NCI-H2196 treated with DMSO at 0.1 percent for 48 hours (cell line): Measurements from ENCODE around the gene CCBE1.
"Not testable (repeated sequence)": the region's sequence is repeated elsewhere in the genome, so short reads cannot be mapped to it uniquely, and the experiment has no call there.

ENCODE experiments used
- DNase-seq: peaks from one replicate; lab custom pipeline; 2025; ENCODE audit not compliant: unreplicated experiment; lab: John Stamatoyannopoulos, UW

CCBE1 gene

GRCh38 chr18:59697236-59697932, at the start of gene CCBE1:
CCBE1 (minus strand) TSS chr18:59697423.
- no peak for DNase-seq

DNA sequence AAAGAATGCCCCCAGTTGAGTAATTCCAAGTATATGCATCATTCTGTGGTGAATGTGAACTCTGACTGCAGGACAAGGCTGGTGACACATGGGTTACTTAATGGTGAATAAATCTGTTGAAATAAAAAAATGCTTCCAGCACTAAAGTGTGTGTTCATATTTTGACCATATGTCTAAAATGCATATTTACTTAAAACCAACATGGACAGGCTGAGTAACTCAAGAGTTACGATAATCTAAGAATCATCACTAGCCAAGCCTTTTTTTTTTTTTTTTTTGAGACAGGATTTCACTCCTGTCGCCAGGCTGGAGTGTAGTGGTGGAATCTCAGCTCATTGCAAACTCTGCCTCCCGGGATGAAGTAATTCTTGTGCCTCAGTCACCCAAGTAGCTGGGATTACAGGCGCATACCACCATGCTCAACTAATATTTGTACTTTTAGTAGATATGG, 47.1 kb upstream of the CCBE1 start:
- no peak for DNase-seq

GRCh38 chr18:59743566-59743965, 46.3 kb upstream of the CCBE1 start:
- DNase-seq: no peak

DNA sequence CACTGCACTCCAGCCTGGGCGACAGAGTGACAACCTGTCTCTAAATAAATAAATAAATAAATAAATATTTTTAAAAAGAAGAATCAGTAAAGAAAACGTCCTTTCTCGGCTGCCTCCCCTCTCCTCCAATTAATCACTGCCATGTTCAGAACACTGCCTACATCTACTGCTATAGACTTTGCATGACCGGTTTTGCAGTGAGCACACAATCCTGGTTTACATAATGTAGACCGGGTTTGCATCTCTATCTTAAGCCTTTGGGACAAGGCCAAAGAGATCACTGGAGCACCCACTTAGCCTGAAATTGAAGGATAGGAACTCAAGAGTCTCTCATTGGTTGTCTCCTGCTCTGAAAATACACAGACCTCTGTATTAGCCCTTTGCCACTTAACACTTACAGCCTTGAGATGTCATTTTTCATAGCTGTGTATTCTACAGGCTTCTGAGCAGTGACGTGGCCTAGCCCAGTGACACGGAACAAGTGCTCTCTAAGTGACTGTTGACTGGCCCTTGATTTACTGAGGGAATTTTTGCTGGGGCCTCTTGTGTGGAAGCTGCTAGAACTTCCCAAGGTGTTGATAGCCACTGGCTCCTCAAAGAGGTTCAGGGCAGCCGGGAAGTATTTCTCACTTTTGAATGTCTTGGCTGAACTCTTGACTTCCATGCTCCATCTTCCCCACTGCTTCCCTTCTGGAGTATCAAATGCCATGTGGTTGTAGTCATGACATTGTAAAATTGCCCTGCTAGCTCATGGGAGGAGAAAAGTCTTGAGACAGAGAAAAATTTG, 45.3 kb upstream of the CCBE1 start:
- no peak for DNase-seq

DNA sequence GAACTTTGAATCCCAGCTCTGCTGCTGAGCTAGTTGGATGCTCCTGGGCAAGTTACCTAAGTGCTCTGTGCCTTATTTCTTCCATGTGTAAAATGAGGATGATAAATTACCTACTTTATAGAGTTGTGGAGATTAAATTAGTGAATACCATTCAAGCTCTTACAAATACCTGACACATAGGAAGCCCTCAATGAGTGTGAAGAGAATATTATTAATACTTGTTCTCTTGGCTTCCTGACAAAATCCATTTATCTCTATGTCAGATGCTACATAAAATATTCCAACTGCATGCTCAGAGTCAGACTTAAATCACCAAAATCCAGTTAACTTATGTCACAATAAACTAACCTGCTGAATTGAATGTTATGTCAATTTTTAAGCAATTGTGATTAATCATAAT, 42.9 kb upstream of the CCBE1 start:
- DNase-seq: no peak

DNA sequence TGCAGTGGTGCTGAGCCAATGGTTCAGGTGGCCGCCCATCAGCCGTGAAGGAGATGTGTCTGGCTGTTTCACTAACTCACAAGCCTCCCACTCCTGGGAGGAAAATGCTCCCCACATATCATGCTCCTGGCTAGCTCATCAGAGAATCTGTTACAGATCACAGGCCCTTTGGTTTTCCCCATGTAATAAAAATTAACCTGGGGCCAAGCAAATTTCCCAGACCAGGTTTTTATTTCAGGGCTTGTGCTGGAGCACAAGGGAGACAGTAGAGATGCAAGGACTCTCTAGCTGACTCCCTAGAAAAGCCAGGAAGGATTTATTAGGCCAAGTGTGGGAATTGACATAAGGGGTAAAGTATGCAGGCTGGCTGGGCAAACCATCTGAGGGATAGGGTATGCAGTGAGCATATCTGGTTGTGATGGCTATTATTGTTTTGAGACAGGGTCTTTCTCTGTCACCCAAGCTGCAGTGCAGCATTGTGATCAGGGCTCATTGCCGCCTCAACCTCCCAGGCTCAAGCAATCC, 40.6 kb upstream of the CCBE1 start:
- no peak for DNase-seq

DNA sequence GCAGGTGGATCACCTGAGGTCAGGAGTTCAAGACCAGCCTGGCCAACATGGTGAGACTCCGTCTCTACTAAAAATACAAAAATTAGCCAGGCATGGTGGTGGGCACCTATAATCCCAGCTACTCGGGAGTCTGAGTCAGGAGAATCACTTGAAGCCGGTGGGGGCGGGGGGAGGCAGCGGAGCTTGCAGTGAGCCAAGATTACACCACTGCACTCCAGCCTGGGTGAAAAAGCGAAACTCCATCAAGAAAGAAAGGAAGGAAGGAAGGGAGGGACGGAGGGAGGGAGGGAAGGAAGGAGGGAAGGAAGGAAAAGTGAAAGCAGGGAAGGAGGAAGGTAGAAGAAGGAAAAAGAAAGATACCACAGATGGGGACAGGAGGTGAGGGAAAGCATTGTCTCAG, 40.1 kb upstream of the CCBE1 start:
- DNase-seq: not testable (repeated sequence)

DNA sequence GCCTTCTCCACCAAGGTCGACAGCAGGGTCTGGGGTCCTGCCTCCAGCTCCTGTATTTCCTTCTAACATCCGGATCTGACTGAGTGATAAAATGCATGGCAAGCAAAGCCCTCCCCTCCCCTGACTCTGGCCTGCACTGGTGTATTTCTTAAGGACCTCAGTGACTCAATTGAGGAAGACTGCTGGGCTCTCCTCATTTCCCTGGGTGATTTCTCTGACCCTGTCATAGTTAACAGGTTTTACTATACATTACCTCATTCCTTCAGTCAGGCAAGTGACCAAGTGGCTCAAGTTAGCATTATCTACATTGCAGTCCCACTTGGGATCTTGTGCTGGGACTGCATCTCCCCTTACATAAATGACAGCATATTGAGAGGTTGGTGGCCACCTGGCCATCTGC, 38.8 kb upstream of the CCBE1 start:
- DNase-seq: no peak

DNA sequence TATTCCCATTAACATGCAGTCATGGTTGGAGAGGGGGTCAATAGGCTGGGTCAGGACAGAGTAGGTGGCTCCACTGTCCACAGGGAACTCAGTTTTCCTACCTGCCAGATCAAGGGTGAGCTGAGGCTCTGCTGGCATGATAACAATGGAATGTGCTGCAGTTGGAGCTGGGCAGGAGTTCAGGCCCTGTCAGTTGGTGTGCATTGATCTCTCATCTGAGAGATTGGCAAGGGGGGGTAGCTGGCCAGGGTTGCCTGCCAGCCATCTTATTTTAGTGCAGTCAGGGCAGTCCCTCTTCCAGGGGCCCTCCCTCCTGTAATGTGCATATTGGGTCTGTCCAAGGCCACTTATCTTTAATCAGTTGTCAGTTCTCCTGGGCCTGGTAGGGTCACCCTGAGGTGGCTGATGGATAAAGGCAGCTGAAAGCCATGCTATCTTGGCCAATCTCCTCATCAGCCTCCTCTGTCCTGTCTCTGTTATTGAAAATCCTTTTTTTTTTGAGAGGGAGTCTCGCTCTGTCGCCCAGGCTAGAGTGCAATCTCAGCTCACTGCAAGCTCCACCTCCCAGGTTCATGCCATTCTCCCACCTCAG, 38.1 kb upstream of the CCBE1 start:
- no peak for DNase-seq

- DNase-seq: no peak
These were observed 36.2 kb upstream of the CCBE1 start for GRCh38 chr18:59733421-59733820.

GRCh38 chr18:59730896-59731295, 33.7 kb upstream of the CCBE1 start:
- no peak for DNase-seq

DNA sequence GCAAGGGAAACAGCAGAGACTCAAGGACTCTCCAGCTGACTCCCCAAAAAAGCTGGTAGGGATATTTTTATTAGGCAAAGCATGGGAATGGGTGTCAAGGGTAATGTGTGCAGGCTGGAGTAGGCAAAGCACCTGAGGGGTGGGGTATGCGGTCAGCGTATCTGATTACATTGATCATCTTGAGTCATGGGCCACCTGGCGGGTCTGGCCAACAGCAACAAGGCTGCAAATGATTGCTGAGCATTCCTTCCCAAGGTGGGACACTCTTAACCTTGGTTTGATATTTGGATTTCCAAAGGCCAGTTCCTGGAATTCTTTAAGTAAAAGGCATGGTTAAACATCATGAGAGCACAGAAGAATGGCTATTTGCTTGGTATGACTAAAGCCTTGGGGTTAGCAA, 32.6 kb upstream of the CCBE1 start:
- no peak for DNase-seq

- no peak for DNase-seq
These were observed 31.6 kb upstream of the CCBE1 start for GRCh38 chr18:59728816-59729215.

DNA sequence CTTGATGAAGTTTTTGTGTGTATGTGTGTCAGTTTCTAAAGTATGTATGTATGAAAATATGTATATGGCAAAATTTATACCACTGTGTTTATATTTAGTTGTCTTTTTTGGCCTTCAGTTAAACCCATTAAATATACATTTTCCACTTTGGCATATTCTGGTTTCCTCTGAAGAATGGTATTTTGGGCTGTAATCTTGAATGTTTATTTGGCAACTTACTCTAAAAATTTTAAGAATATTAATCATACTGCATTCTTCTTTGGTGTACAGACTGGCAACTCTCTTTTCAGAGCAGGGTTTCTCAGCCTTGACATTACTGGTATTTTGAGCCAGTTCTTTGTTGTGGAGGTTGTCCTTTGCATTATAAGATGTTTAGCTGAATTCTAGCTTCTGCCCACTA, 27.9 kb upstream of the CCBE1 start:
- no peak for DNase-seq

DNA sequence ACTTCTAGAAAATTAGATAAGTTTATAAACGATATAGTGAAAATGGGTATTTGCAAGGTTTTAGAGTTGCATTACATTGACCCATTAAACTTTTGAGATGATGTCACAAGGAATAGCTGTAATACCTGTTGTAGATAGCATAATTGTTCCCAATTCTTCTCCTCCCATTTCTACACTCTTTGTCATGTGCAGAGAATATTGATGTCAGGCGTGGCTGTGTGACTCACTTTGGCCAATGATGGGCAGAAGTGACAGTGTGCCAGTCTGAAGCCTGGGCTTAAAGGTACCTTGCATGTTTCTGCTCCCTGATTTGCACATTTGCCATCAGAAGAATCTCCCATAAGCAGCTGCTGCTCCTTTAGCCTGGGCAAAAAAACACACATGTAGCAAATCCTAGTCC, 26.9 kb upstream of the CCBE1 start:
- DNase-seq: no peak

GRCh38 chr18:59721931-59722330, 24.7 kb upstream of the CCBE1 start:
- DNase-seq: no peak

DNA sequence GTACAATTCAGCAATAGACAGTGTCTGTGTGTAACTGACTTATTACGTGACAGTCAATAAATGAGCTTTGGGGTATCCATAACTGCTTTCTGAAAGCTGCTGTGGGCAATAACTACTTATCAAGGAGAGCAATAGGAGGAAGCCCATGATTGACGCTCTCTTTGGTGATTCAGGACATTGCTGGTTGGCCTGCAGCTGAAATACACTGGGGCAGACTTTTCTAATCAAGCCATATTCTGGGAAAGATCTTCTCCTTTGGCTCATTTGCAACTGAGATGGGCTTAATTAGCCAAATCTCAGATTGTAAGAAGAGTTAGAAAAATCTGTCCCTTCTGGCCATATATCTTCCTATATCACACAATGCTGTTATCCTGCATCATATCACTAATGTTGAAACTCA, 24.0 kb upstream of the CCBE1 start:
- no peak for DNase-seq

DNA sequence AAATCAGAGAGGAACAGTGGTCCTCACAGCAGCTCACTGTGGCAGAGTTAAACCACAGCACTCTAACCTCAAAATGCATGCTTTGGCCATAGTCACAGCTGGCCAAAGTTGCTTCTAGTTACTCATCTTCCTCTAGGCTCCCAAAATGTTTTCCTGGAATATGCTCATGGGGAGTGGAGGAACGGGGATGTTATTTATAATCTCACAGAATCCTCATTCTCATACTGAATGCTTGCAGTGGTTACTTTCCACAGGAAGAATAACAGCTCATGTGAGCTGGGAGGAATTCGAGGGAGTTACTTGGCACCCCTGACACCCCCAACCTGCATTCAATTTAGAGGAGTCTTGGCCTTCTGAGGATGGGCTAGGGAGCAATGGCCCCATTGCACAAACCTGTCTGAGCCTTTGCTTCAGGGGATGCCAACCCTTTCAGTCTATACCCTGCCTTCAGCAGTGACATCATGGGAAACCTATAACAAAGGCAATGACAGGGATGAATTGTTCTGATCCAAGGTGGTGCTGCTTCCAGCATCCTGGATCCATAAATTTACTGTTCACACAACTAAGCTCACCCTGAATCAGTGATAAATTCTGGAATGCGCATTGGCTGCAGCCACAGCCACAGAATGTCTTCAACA, 22.4 kb upstream of the CCBE1 start:
- DNase-seq: no peak

GRCh38 chr18:59718464-59719157, 21.4 kb upstream of the CCBE1 start:
- DNase-seq: no peak

GRCh38 chr18:59718108-59718463, 20.9 kb upstream of the CCBE1 start:
- no peak for DNase-seq

- DNase-seq: no peak
These were observed 20.1 kb upstream of the CCBE1 start for GRCh38 chr18:59717291-59717690.
